ENCODE data around the gene CEACAM18. TPM values are rescaled to one million over a fixed set of nuclear protein-coding genes. Genes with fewer than 3 reads are reported as not detected.

Gene CEACAM18
- total RNA-seq, 1 donor from 2014 or later, result not detected

- TF ChIP-seq CTCF (IDR thresholded peaks at IDR 0.05; ENCODE audit: unreplicated experiment), result no peak
- Mint-ChIP-seq H3K9me3 (peaks cover 62% of the 10 kb centered on the region), H3K27ac (no peak overlapping the region), H3K4me1 (no peaks in the 10 kb centered on the region), H3K27me3 (ENCODE audit: low read depth) (no peaks in the 10 kb centered on the region), H3K36me3 (no peaks in the 10 kb centered on the region), H3K4me3 (no peak overlapping the region)
- no peak for DNase-seq (ENCODE audit: low spot score in 2 of 2, unreplicated experiment in 2 of 2)
Observed at GRCh38 chr19:51507640-51508058, 29.3 kb downstream of the CEACAM18 start.

GRCh38 chr19:51508059-51508733 lies 29.9 kb downstream of the CEACAM18 start:
- DNase-seq (ENCODE audit: low spot score in 2 of 2, unreplicated experiment in 2 of 2), result no peak
- no peak overlapping the region for H3K27ac Mint-ChIP-seq
- peaks cover 56% of the 10 kb centered on the region for H3K9me3 Mint-ChIP-seq
- H3K36me3 Mint-ChIP-seq, result no peaks in the 10 kb centered on the region
- TF ChIP-seq CTCF (IDR thresholded peaks at IDR 0.05; ENCODE audit: unreplicated experiment), result no peak
- no peaks in the 10 kb centered on the region for H3K4me1 Mint-ChIP-seq
- H3K27me3 Mint-ChIP-seq (ENCODE audit: low read depth), result no peaks in the 10 kb centered on the region
- H3K4me3 Mint-ChIP-seq, result no peak overlapping the region

- no peaks in the 10 kb centered on the region for H3K4me1 Mint-ChIP-seq
- H3K27me3 Mint-ChIP-seq (ENCODE audit: low read depth), result no peaks in the 10 kb centered on the region
- no peak overlapping the region for H3K4me3 Mint-ChIP-seq
- H3K27ac Mint-ChIP-seq, result no peak overlapping the region
- DNase-seq (ENCODE audit: low spot score in 2 of 2, unreplicated experiment in 2 of 2), result no peak
- TF ChIP-seq CTCF (IDR thresholded peaks at IDR 0.05; ENCODE audit: unreplicated experiment), result no peak
- H3K36me3 Mint-ChIP-seq, result no peaks in the 10 kb centered on the region
- H3K9me3 Mint-ChIP-seq, result peaks cover 42% of the 10 kb centered on the region
Observed at GRCh38 chr19:51509823-51510660, 31.7 kb downstream of the CEACAM18 start.

GRCh38 chr19:51511353-51511752 lies 33.0 kb downstream of the CEACAM18 start:
- Mint-ChIP-seq H3K27me3 (ENCODE audit: low read depth) (no peaks in the 10 kb centered on the region), H3K27ac (no peak overlapping the region), H3K36me3 (no peaks in the 10 kb centered on the region), H3K4me3 (no peak overlapping the region), H3K4me1 (no peaks in the 10 kb centered on the region), H3K9me3 (peaks cover 32% of the 10 kb centered on the region)
- no peak for DNase-seq (ENCODE audit: low spot score in 2 of 2, unreplicated experiment in 2 of 2)
- no peak for TF ChIP-seq CTCF (IDR thresholded peaks at IDR 0.05; ENCODE audit: unreplicated experiment)

GRCh38 chr19:51513968-51514367 lies 35.6 kb downstream of the CEACAM18 start:
- TF ChIP-seq CTCF (IDR thresholded peaks at IDR 0.05; ENCODE audit: unreplicated experiment), result no peak
- DNase-seq (ENCODE audit: low spot score in 2 of 2, unreplicated experiment in 2 of 2), result no peak
- Mint-ChIP-seq H3K9me3 (peaks cover 37% of the 10 kb centered on the region), H3K4me3 (no peak overlapping the region), H3K27me3 (ENCODE audit: low read depth) (no peaks in the 10 kb centered on the region), H3K27ac (no peak overlapping the region), H3K36me3 (peaks cover 2% of the 10 kb centered on the region), H3K4me1 (no peaks in the 10 kb centered on the region)
